H9 (cell line): ENCODE results near the gene HEATR5B. TPM values are rescaled to one million over a fixed set of nuclear protein-coding genes. Genes with fewer than 3 reads are reported as not detected.
A peak's percentile ranks its signal among the peaks of the same experiment; 100 is the strongest.

Experiments used
- DNase-seq: peaks from one replicate; pipeline ENCODE4 v3.0.0-alpha.2; 2017
- H2AFZ ChIP-seq: one replicate; pipeline ENCODE4 v1.6.1; 2013; ENCODE audit warnings: mild to moderate bottlenecking, low read length, control low read depth, moderate library complexity
- H2AK5ac ChIP-seq: 2 replicates; pipeline ENCODE4 v1.6.1; 2013; ENCODE audit warnings: low read length, control low read depth, mixed read lengths; ENCODE audit not compliant: insufficient read length
- H2BK120ac ChIP-seq: one replicate; pipeline ENCODE4 v1.6.1; 2013; ENCODE audit warnings: low read depth, mild to moderate bottlenecking, low read length, control low read depth, inconsistent platforms; ENCODE audit not compliant: poor library complexity, severe bottlenecking
- H2BK12ac ChIP-seq: 2 replicates; pipeline ENCODE4 v1.6.1; 2013; ENCODE audit warnings: low read length, control low read depth, mixed read lengths, low read depth; ENCODE audit not compliant: insufficient read length
- H2BK15ac ChIP-seq: 2 replicates; pipeline ENCODE4 v1.6.1; 2013; ENCODE audit warnings: low read depth, low read length, control low read depth
- H2BK20ac ChIP-seq: one replicate; pipeline ENCODE4 v1.6.1; 2013; ENCODE audit warnings: low read depth, mild to moderate bottlenecking, low read length, control low read depth, inconsistent platforms; ENCODE audit not compliant: poor library complexity, severe bottlenecking
- H2BK5ac ChIP-seq: 2 replicates; pipeline ENCODE4 v1.6.1; 2013; ENCODE audit warnings: low read length, control low read depth, mixed read lengths; ENCODE audit not compliant: insufficient read length
- H3K14ac ChIP-seq: 2 replicates; pipeline ENCODE4 v1.6.1; 2013; ENCODE audit warnings: low read length, control low read depth; ENCODE audit not compliant: insufficient read depth
- H3K18ac ChIP-seq: 2 replicates; pipeline ENCODE4 v1.6.1; 2013; ENCODE audit warnings: low read depth, mild to moderate bottlenecking, mixed read lengths, low read length, control low read depth; ENCODE audit not compliant: insufficient read length
- H3K23ac ChIP-seq: 2 replicates; pipeline ENCODE4 v1.6.1; 2013; ENCODE audit warnings: low read length, control low read depth, mixed read lengths, low read depth; ENCODE audit not compliant: insufficient read length
- H3K23me2 ChIP-seq: 2 replicates; pipeline ENCODE4 v1.6.1; 2013; ENCODE audit warnings: low read depth, mild to moderate bottlenecking, mixed read lengths, low read length, control low read depth; ENCODE audit not compliant: insufficient read length, poor library complexity, severe bottlenecking
- H3K27ac ChIP-seq: 2 replicates; pipeline ENCODE4 v1.5.1; 2013; ENCODE audit warnings: low read length, control low read depth, mixed read lengths, low read depth; ENCODE audit not compliant: insufficient read length
- H3K27me3 ChIP-seq: 2 replicates; pipeline ENCODE4 v1.6.1; 2013; ENCODE audit warnings: low read length, control low read depth, inconsistent platforms; ENCODE audit not compliant: insufficient read depth
- H3K4ac ChIP-seq: 2 replicates; pipeline ENCODE4 v1.6.1; 2013; ENCODE audit warnings: low read depth, mild to moderate bottlenecking, control low read depth, inconsistent platforms, low read length, moderate library complexity
- H3K4me1 ChIP-seq: 2 replicates; pipeline ENCODE4 v1.6.1; 2013; ENCODE audit warnings: low read length, control low read depth, inconsistent platforms; ENCODE audit not compliant: insufficient read depth
- H3K4me2 ChIP-seq: 2 replicates; pipeline ENCODE4 v1.6.1; 2013; ENCODE audit warnings: low read length, control low read depth, mixed read lengths; ENCODE audit not compliant: insufficient read length, insufficient read depth
- H3K56ac ChIP-seq: 2 replicates; pipeline ENCODE4 v1.6.1; 2013; ENCODE audit warnings: low read depth, mild to moderate bottlenecking, mixed read lengths, low read length, control low read depth; ENCODE audit not compliant: insufficient read length
- H3K79me1 ChIP-seq: 2 replicates; pipeline ENCODE4 v1.6.1; 2013; ENCODE audit warnings: low read depth, mild to moderate bottlenecking, moderate library complexity, low read length, control low read depth, inconsistent platforms; ENCODE audit not compliant: insufficient read depth, poor library complexity, severe bottlenecking
- H3K79me2 ChIP-seq: 2 replicates; pipeline ENCODE4 v1.6.1; 2013; ENCODE audit warnings: low read length, control low read depth, inconsistent platforms; ENCODE audit not compliant: insufficient read depth
- H3K9ac ChIP-seq: 2 replicates; pipeline ENCODE4 v1.6.1; 2013; ENCODE audit warnings: low read length, control low read depth, mixed read lengths; ENCODE audit not compliant: insufficient read length; ENCODE audit errors: extremely low read depth
- H3K9me3 ChIP-seq: one replicate; pipeline ENCODE4 v1.6.1; 2013; ENCODE audit warnings: low read depth, low read length, inconsistent platforms; ENCODE audit not compliant: control insufficient read depth
- H3T11ph ChIP-seq: one replicate; pipeline ENCODE4 v1.6.1; 2013; ENCODE audit warnings: mild to moderate bottlenecking, low read length, control low read depth, inconsistent platforms
- H4K20me1 ChIP-seq: one replicate; pipeline ENCODE4 v1.6.1; 2013; ENCODE audit not compliant: control insufficient read depth, insufficient read length, insufficient read depth
- H4K5ac ChIP-seq: 2 replicates; pipeline ENCODE4 v1.6.1; 2013; ENCODE audit warnings: low read depth, mild to moderate bottlenecking, mixed read lengths, low read length, control low read depth; ENCODE audit not compliant: insufficient read length
- H4K8ac ChIP-seq: replicated peaks from 2 replicates; pipeline ENCODE4 v1.6.1; 2013; ENCODE audit warnings: low read length, control low read depth, mixed read lengths, low read depth; ENCODE audit not compliant: insufficient read length
- H4K91ac ChIP-seq: 2 replicates; pipeline ENCODE4 v1.6.1; 2013; ENCODE audit warnings: low read depth, mild to moderate bottlenecking, moderate library complexity, mixed read lengths, low read length, control low read depth; ENCODE audit not compliant: insufficient read length
- H3K27ac Mint-ChIP-seq, 3 experiments: 2 replicates in 2 of 3; 3 replicates in 1 of 3; pipeline ENCODE4 v1.8.0; 2020 to 2021; ENCODE audit warnings: mixed read lengths in 3 of 3, mild to moderate bottlenecking in 1 of 3, moderate library complexity in 1 of 3
- H3K27me3 Mint-ChIP-seq: 2 replicates; pipeline ENCODE4 v1.8.0; 2021; ENCODE audit warnings: low read depth, mild to moderate bottlenecking, moderate library complexity, mixed read lengths
- H3K36me3 Mint-ChIP-seq, 3 experiments: 2 replicates in 2 of 3; 3 replicates in 1 of 3; pipeline ENCODE4 v1.8.0; 2020 to 2021; ENCODE audit warnings: low read depth in 3 of 3, mixed read lengths in 3 of 3; ENCODE audit not compliant: insufficient read depth in 1 of 3
- H3K4me1 Mint-ChIP-seq, 2 experiments: 2 replicates each; pipeline ENCODE4 v1.8.0; 2020; ENCODE audit warnings: mixed read lengths in 2 of 2
- H3K4me3 Mint-ChIP-seq, 2 experiments: 2 replicates in 1 of 2; 3 replicates in 1 of 2; pipeline ENCODE4 v1.8.0; 2020 to 2021; ENCODE audit warnings: mild to moderate bottlenecking in 2 of 2, mixed read lengths in 2 of 2, moderate library complexity in 1 of 2
- H3K9me3 Mint-ChIP-seq, 2 experiments: 2 replicates in 1 of 2; 3 replicates in 1 of 2; pipeline ENCODE4 v1.8.0; 2020; ENCODE audit warnings: mild to moderate bottlenecking in 2 of 2, mixed read lengths in 2 of 2, moderate library complexity in 1 of 2
- CTCF ChIP-seq: fragments of 200-600 bp; sonication (generic); conservative IDR thresholded peaks from 3 replicates; pipeline ENCODE4 v1.8.0; 2021; ENCODE audit warnings: antibody characterized with exemption, mild to moderate bottlenecking
- WGBS: extraction: QIAGEN DNeasy Blood & Tissue Kit; methylation state at CpG from one replicate; pipeline ENCODE4 v1.1.7; 2013; ENCODE audit warnings: missing lambda C conversion rate, low lambda C conversion rate, mixed read lengths; ENCODE audit not compliant: insufficient read length; ENCODE audit errors: extremely low coverage; 5-methylcytosine and 5-hydroxymethylcytosine counted together
- total RNA-seq: library from RNA; stranded (reverse); gene quantifications from 2 replicates; pipeline ENCODE4 v1.2.1, GENCODE V29; 2021

HEATR5B gene
- total RNA-seq, 1 experiment from 2014 or later: 14.0 TPM

DNA sequence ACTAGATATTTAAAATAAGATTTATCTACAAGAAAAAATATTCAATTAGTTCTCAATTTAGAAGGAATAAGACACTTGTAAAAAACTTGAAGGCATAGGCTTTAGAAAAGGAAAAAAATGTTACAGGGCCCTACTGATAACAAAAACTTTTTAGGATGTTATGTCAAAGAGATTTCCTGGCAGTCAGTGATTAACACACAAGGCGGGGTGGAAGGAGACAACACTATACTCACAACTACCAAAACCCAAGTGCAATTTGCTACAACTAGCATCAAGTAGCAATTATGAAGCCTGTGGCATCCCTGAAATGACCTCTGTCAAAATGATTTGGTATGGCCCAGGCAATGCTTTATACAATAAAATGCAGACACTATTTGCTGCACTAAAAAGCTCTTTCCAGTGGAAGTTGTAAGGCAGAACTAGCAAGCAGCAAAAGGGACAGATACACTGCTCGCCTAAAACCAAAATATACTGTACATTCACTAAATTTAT, 133.1 kb downstream of the HEATR5B start:
- H4K5ac ChIP-seq: no peak overlapping the region
- no peak overlapping the region for H2AFZ ChIP-seq
- H4K91ac ChIP-seq: no peak overlapping the region
- Mint-ChIP-seq H3K4me1 (peaks cover 36 to 40% of the 10 kb centered on the region in 2 experiments), H3K4me3 (no peak overlapping the region), H3K36me3 (0 out of 7 replicates have a peak, but pooled peaks cover 0 to 5% (median 0%) of the 10 kb centered on the region in 3 experiments), H3K27ac (peak overlapping the region; percentile 3 to 76 (median 3); a peak in 3 of 7 replicates), H3K9me3 (no peaks in the 10 kb centered on the region), H3K27me3 (no peaks in the 10 kb centered on the region)
- no peak overlapping the region for H3K4ac ChIP-seq
- H4K8ac ChIP-seq: no peak overlapping the region
- no peak for TF ChIP-seq CTCF
- no peak overlapping the region for H2BK12ac ChIP-seq
- H2BK5ac ChIP-seq: no peak overlapping the region
- H3K79me2 ChIP-seq: peaks cover 1% of the 10 kb centered on the region; the same call in 1 of the 2 replicates
- no peak overlapping the region for H3K14ac ChIP-seq
- no peak overlapping the region for H2BK20ac ChIP-seq
- H3K79me1 ChIP-seq: no peaks in the 10 kb centered on the region
- no peak overlapping the region for H3K9ac ChIP-seq
- H3K27ac ChIP-seq: no peak overlapping the region
- H2BK120ac ChIP-seq: no peak overlapping the region
- H4K20me1 ChIP-seq: no peaks in the 10 kb centered on the region
- no peak overlapping the region for H3K4me2 ChIP-seq
- WGBS: no CpG with 5 or more reads among the region's 2 CpGs
- no peaks in the 10 kb centered on the region for H3K9me3 ChIP-seq
- no peaks in the 10 kb centered on the region for H3K27me3 ChIP-seq
- H2AK5ac ChIP-seq: no peak overlapping the region
- H3K23ac ChIP-seq: no peak overlapping the region
- H3K56ac ChIP-seq: no peak overlapping the region
- no peak overlapping the region for H2BK15ac ChIP-seq
- DNase-seq: no peak
- peaks cover 6% of the 10 kb centered on the region for H3K4me1 ChIP-seq
- H3K18ac ChIP-seq: no peak overlapping the region
- no peaks in the 10 kb centered on the region for H3K23me2 ChIP-seq
- no peak overlapping the region for H3T11ph ChIP-seq
